ENCODE results near the gene ARHGEF26.

ARHGEF26 gene

DNA sequence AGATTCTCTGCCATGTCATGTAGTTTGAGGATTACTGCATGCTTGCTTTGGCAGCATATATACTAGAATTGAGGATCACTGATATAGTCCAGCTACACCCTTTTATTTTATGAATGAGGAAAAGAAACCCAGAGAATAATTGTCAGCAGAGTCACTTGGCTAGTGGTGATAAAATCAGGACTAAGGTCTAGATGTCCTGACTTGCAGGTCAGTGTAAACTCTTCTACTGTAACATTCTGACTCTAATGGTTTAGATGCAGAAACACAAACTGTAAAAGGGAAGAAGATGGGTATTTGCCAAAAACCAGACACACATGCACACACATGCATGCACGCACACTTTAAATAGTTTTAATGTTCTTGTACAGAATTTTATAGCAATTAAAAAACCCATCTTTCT lies 97.5 kb downstream of the ARHGEF26 start:
- Mint-ChIP-seq H3K27me3 (ENCODE audit: low read depth) (no peaks in the 10 kb centered on the region), H3K9me3 (peaks cover 7% of the 10 kb centered on the region), H3K4me1 (no peaks in the 10 kb centered on the region), H3K4me3 (no peak overlapping the region), H3K36me3 (ENCODE audit: low read depth) (peaks cover 19% of the 10 kb centered on the region), H3K27ac (no peak overlapping the region)
- TF ChIP-seq CTCF (IDR thresholded peaks at IDR 0.05; ENCODE audit: unreplicated experiment in 3 of 3) = no peak

GRCh38 chr3:154220462-154220861 lies 99.3 kb downstream of the ARHGEF26 start:
- Mint-ChIP-seq H3K27me3 (ENCODE audit: low read depth) (no peaks in the 10 kb centered on the region), H3K4me3 (no peak overlapping the region), H3K9me3 (peaks cover 5% of the 10 kb centered on the region), H3K27ac (no peak overlapping the region), H3K4me1 (peaks cover 9% of the 10 kb centered on the region), H3K36me3 (ENCODE audit: low read depth) (peaks cover 11% of the 10 kb centered on the region)
- no peak for TF ChIP-seq CTCF (IDR thresholded peaks at IDR 0.05; ENCODE audit: unreplicated experiment in 3 of 3)

- Mint-ChIP-seq H3K27ac (no peak overlapping the region), H3K9me3 (no peaks in the 10 kb centered on the region), H3K4me1 (peaks cover 20% of the 10 kb centered on the region), H3K4me3 (no peak overlapping the region), H3K36me3 (ENCODE audit: low read depth) (no peaks in the 10 kb centered on the region), H3K27me3 (ENCODE audit: low read depth) (no peaks in the 10 kb centered on the region)
- no peak for TF ChIP-seq CTCF (IDR thresholded peaks at IDR 0.05; ENCODE audit: unreplicated experiment in 3 of 3)
Measured at GRCh38 chr3:154223519-154223918, 102.3 kb downstream of the ARHGEF26 start.

GRCh38 chr3:154224366-154224765 lies 103.2 kb downstream of the ARHGEF26 start:
- Mint-ChIP-seq H3K9me3 (no peaks in the 10 kb centered on the region), H3K27ac (peak overlapping the region in 2 of 3 experiments; percentile 74 to 86), H3K4me1 (peaks cover 20% of the 10 kb centered on the region), H3K4me3 (no peak overlapping the region), H3K27me3 (ENCODE audit: low read depth) (no peaks in the 10 kb centered on the region), H3K36me3 (ENCODE audit: low read depth) (no peaks in the 10 kb centered on the region)
- TF ChIP-seq CTCF (IDR thresholded peaks at IDR 0.05; ENCODE audit: unreplicated experiment in 3 of 3) = no peak

DNA sequence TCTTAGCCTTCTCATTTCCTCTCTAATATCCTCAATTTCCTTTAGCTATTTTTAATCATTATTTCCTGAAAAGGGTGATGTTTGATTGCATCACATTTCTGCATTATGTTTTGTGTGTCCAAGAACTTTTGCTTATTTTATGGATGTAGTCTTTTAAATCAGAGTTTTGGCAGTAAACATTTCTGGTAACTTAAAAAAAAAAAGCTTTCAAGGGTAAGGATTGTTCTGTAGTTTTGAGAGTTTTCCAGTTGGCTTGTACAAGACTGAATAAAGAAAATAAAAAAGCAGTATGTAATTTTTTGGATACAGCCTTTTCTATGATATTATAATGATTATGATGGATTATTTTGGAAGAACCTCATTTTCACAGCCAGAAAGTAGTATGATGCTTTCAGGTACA lies 103.7 kb downstream of the ARHGEF26 start:
- TF ChIP-seq CTCF (IDR thresholded peaks at IDR 0.05; ENCODE audit: unreplicated experiment in 3 of 3) = no peak
- no peak overlapping the region for H3K4me3 Mint-ChIP-seq
- peak overlapping the region in 2 of 3 experiments; percentile 74 to 86 for H3K27ac Mint-ChIP-seq
- no peaks in the 10 kb centered on the region for H3K9me3 Mint-ChIP-seq
- H3K36me3 Mint-ChIP-seq (ENCODE audit: low read depth) = no peaks in the 10 kb centered on the region
- peaks cover 20% of the 10 kb centered on the region for H3K4me1 Mint-ChIP-seq
- H3K27me3 Mint-ChIP-seq (ENCODE audit: low read depth) = no peaks in the 10 kb centered on the region

DNA sequence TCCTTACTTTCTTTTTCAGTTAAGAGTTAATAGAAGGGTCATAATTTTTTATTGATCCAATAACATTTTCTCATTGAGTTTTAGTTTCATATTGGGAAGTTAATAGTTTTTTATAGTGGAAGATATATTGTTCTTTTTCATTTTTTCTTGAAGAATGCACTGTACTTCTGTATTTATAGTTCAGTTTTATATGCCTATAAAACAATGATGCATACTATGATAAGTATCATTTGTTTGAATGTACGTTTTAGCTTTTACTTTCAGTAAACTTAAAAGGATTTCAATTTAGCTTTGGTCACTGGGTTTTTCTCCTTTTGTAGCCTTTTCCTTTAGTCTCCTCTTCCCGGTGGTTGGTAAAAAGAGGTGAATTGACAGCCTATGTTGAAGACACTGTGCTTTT lies 104.3 kb downstream of the ARHGEF26 start:
- Mint-ChIP-seq H3K9me3 (no peaks in the 10 kb centered on the region), H3K4me1 (peaks cover 20% of the 10 kb centered on the region), H3K4me3 (no peak overlapping the region), H3K27ac (peak overlapping the region in 2 of 3 experiments; percentile 33 to 44), H3K27me3 (ENCODE audit: low read depth) (no peaks in the 10 kb centered on the region), H3K36me3 (ENCODE audit: low read depth) (no peaks in the 10 kb centered on the region)
- TF ChIP-seq CTCF (IDR thresholded peaks at IDR 0.05; ENCODE audit: unreplicated experiment in 3 of 3) = no peak
